HepG2 (cell line): Measurements from ENCODE around the gene SAYSD1. TPM values are rescaled to one million over a fixed set of nuclear protein-coding genes. Genes with fewer than 3 reads are reported as not detected.

Experiments used
- ATAC-seq: fragments of 200-7000 bp; cut with Tn5 transposase; 3 replicates; pipeline ENCODE4 v1.9.1; 2020; ENCODE audit warnings: mild to moderate bottlenecking, moderate library complexity
- BruUV-seq: library from RNA; stranded (reverse); fragments of 400-500 nt; replicated peaks from 2 replicates; lab custom pipeline; 2021; lab: Mats Ljungman, UMichigan
- CTCF ChIA-PET: fragments of 300-600 bp; formaldehyde crosslinking; extraction: SDS; loops from one replicate; lab custom pipeline; 2021; ENCODE audit warnings: low total read pairs, inconsistent platforms, low intra/inter-chr PET ratio; lab: Yijun Ruan, JAX
- POLR2A ChIA-PET: fragments of 350-600 bp; sonication (Branson Sonifier 250); formaldehyde crosslinking; loops from one replicate; lab custom pipeline; 2020; ENCODE audit warnings: antibody characterized with exemption, inconsistent platforms; lab: Yijun Ruan, JAX
- DNase-seq: peaks from one replicate; pipeline ENCODE4 v3.0.0-alpha.2; 2015; ENCODE audit warnings: low spot score
- FAIRE-seq: peaks from 3 replicates; lab custom pipeline; 2011; peaks lifted over from hg19 to GRCh38; lab: Jason Lieb, UNC
- H2AFZ ChIP-seq: one replicate; pipeline ENCODE4 v1.6.1; 2011; ENCODE audit warnings: low read length, inconsistent platforms
- H3K27ac ChIP-seq: fragments of 300-600 bp; 3 replicates; pipeline ENCODE4 v1.8.0; 2011; ENCODE audit warnings: mixed run types, mild to moderate bottlenecking, mixed read lengths, low read length, inconsistent platforms; ENCODE audit not compliant: insufficient read depth; ENCODE audit errors: extremely low read length
- H3K27me3 ChIP-seq, 2 experiments: fragments of 200-600 bp in 1 of 2; 2 replicates in 1 of 2; 3 replicates in 1 of 2; pipeline versions ENCODE4 v1.6.0 to v1.8.0; 2011; ENCODE audit warnings: low read length in 2 of 2, mild to moderate bottlenecking in 2 of 2, moderate library complexity in 2 of 2, inconsistent platforms in 1 of 2; ENCODE audit not compliant: insufficient read depth in 2 of 2, control insufficient read depth in 1 of 2
- H3K36me3 ChIP-seq, 2 experiments: fragments of 200-600 bp in 1 of 2; replicated peaks in 1 of 2; 2 replicates in 1 of 2; 3 replicates in 1 of 2; pipeline versions ENCODE4 v1.5.1 to v1.8.0; 2011; ENCODE audit warnings: low read length in 2 of 2, inconsistent platforms in 1 of 2; ENCODE audit not compliant: insufficient read depth in 2 of 2, control insufficient read depth in 1 of 2
- H3K4me1 ChIP-seq: 2 replicates; pipeline ENCODE4 v1.5.1; 2012; ENCODE audit warnings: low read length, inconsistent platforms; ENCODE audit not compliant: insufficient read depth
- H3K4me2 ChIP-seq: 2 replicates; pipeline ENCODE4 v1.6.0; 2011; ENCODE audit warnings: low read depth, low read length, inconsistent platforms
- H3K4me3 ChIP-seq, 3 experiments: fragments of 200-600 bp in 1 of 3; sonication (generic), shearing (Covaris generic) in 1 of 3; replicated peaks in 1 of 3; 2 replicates each; pipeline ENCODE4 v1.5.1; 2011 to 2016; ENCODE audit warnings: low read length in 3 of 3, inconsistent platforms in 2 of 3, low read depth in 2 of 3, mild to moderate bottlenecking in 2 of 3, control low read depth in 1 of 3, mixed read lengths in 1 of 3; ENCODE audit not compliant: insufficient read depth in 1 of 3
- H3K79me2 ChIP-seq: one replicate; pipeline ENCODE4 v1.6.1; 2011; ENCODE audit warnings: low read length, inconsistent platforms; ENCODE audit not compliant: insufficient read depth
- H3K9ac ChIP-seq: 2 replicates; pipeline ENCODE4 v1.6.0; 2011; ENCODE audit warnings: mild to moderate bottlenecking, low read depth, low read length, inconsistent platforms; ENCODE audit not compliant: insufficient read depth
- H3K9me3 ChIP-seq: 2 replicates; pipeline ENCODE4 v1.5.1; 2012; ENCODE audit warnings: mild to moderate bottlenecking, low read length
- H4K20me1 ChIP-seq: 2 replicates; pipeline ENCODE4 v1.6.0; 2011; ENCODE audit warnings: inconsistent platforms, mild to moderate bottlenecking, low read length, moderate library complexity; ENCODE audit not compliant: insufficient read depth
- DZIP1 ChIP-seq: sonication (generic); formaldehyde crosslinking; IDR thresholded peaks from 2 replicates; pipeline ENCODE4 v1.5.0; 2020; ENCODE audit warnings: mild to moderate bottlenecking, missing genetic modification reagents
- ELF1 ChIP-seq: sonication (generic); formaldehyde crosslinking; IDR thresholded peaks from 2 replicates; pipeline ENCODE4 v1.4.0; 2020; ENCODE audit warnings: missing genetic modification reagents
- FOXP4 ChIP-seq: sonication (generic); formaldehyde crosslinking; IDR thresholded peaks from 2 replicates; pipeline ENCODE4 v1.4.0; 2020; ENCODE audit warnings: missing genetic modification reagents
- IRF2 ChIP-seq: IDR thresholded peaks from 2 replicates; pipeline ENCODE4 v1.6.1; 2018; ENCODE audit warnings: missing genetic modification reagents, missing compliant biosample characterization
- TEAD3 ChIP-seq: optimal IDR thresholded peaks from 2 replicates; pipeline ENCODE3; 2016; ENCODE audit warnings: borderline replicate concordance
- TIGD3 ChIP-seq: sonication (generic); formaldehyde crosslinking; IDR thresholded peaks from 2 replicates; pipeline ENCODE4 v1.5.1; 2020; ENCODE audit warnings: mild to moderate bottlenecking, missing genetic modification reagents, borderline replicate concordance
- ZBTB34 ChIP-seq: sonication (generic); formaldehyde crosslinking; IDR thresholded peaks from 2 replicates; pipeline ENCODE4 v1.8.0; 2022; ENCODE audit warnings: mild to moderate bottlenecking, missing genetic modification reagents
- ZBTB39 ChIP-seq: sonication (generic); formaldehyde crosslinking; IDR thresholded peaks from 2 replicates; pipeline ENCODE4 v1.5.0; 2020; ENCODE audit warnings: missing genetic modification reagents
- ZFP90 ChIP-seq: sonication (generic); formaldehyde crosslinking; IDR thresholded peaks from 2 replicates; pipeline ENCODE4 v1.8.0; 2022; ENCODE audit warnings: missing genetic modification reagents, mild to moderate bottlenecking, inconsistent platforms, borderline replicate concordance
- ZNF431 ChIP-seq: sonication (generic); formaldehyde crosslinking; IDR thresholded peaks from 2 replicates; pipeline ENCODE4 v1.9.0; 2022; ENCODE audit warnings: missing genetic modification reagents, low read depth, mild to moderate bottlenecking, borderline replicate concordance
- ZNF709 ChIP-seq: sonication (generic); formaldehyde crosslinking; IDR thresholded peaks from 2 replicates; pipeline ENCODE4 v1.5.0; 2020; ENCODE audit warnings: mild to moderate bottlenecking, missing genetic modification reagents
- WGBS: methylation state at CpG from one replicate; pipeline ENCODE4 v1.1.6; 2017; ENCODE audit warnings: low lambda C conversion rate; 5-methylcytosine and 5-hydroxymethylcytosine counted together
- in situ Hi-C: cut with HindIII; loops from 2 replicates; pipeline ENCODE4 v1.10.0; 2017; ENCODE audit warnings: low pct_unique_long_range_greater_than_20kb; ENCODE audit not compliant: extremely low pct_ligation_motif_present
- intact Hi-C: fragments of 100-400 bp; cut with micrococcal nuclease; formaldehyde crosslinking; loops from one replicate; pipeline ENCODE4 v1.10.0; 2022; ENCODE audit not compliant: unreplicated experiment
- polyA plus RNA-seq, 8 experiments: library from polyadenylated mRNA; depleted of rRNA in 3 of 8; stranded (reverse) in 7 of 8; unstranded in 1 of 8; fragments of >200 nt; fragmentation: Illumina TruSeq in 4 of 8; extraction: Trizol in 4 of 8; gene quantifications; 2 replicates each; pipeline versions ENCODE4 v1.2.1 to v1.2.3, GENCODE V29; 2011 to 2016; ENCODE audit warnings: low read depth in 4 of 8, missing spikeins in 1 of 8, mixed read lengths in 1 of 8; ENCODE audit not compliant: insufficient read depth in 1 of 8
- total RNA-seq, 5 experiments: library from RNA; depleted of rRNA; stranded (reverse); fragments of >200 nt; fragmentation: Illumina TruSeq; extraction: Trizol; gene quantifications; 2 replicates each; pipeline ENCODE4 v1.2.3, GENCODE V29; 2016; ENCODE audit warnings: low read depth in 1 of 5

The SAYSD1 gene
- total and polyA plus RNA-seq, 2 of the 13 experiments (the other 11 are each of a cell fraction or from before 2014, with no cell fraction given), result 10.1 to 16.0 TPM

- TF ChIP-seq TIGD3 (CRISPR knock-in tag) (no peak), ZFP90 (CRISPR knock-in tag) (no peak), ELF1 (no peak), ZNF709 (no peak), ZNF431 (no peak)
Measured at GRCh38 chr6:39140556-39141167, 25.7 kb upstream of the SAYSD1 start (continued).

GRCh38 chr6:39137245-39137644 lies 22.3 kb upstream of the SAYSD1 start:
- no peaks in the 10 kb centered on the region for H3K4me1 ChIP-seq
- H3K4me2 ChIP-seq, result no peak overlapping the region
- H4K20me1 ChIP-seq, result no peaks in the 10 kb centered on the region
- H3K36me3 ChIP-seq, result no peaks in the 10 kb centered on the region
- peak; percentile 54 for DNase-seq
- H3K27ac ChIP-seq, result no peak overlapping the region
- intact Hi-C loops (no loop called here), in situ Hi-C loops (no loop called here)
- H3K4me3 ChIP-seq, result no peak overlapping the region
- no peak for FAIRE-seq
- H3K27me3 ChIP-seq, result no peaks in the 10 kb centered on the region
- ATAC-seq, result peak; percentile 72
- ChIA-PET CTCF (no interaction called here), POLR2A (interaction anchor here (1.0 kb wide), 1 partner anchor 23 kb away, joined by 4 read pairs; the partner anchor contains the start of gene SAYSD1)
- H3K9me3 ChIP-seq, result no peaks in the 10 kb centered on the region
- no peaks in the 10 kb centered on the region for H3K79me2 ChIP-seq
- no peak overlapping the region for H3K9ac ChIP-seq
- no TSS peak for BruUV-seq
- H2AFZ ChIP-seq, result no peak overlapping the region
- 0% methylated on average over 2 of the region's 2 CpGs for WGBS
- peak; percentile 20 for TF ChIP-seq TEAD3
- no peak for TF ChIP-seq ZBTB34
- no peak for TF ChIP-seq IRF2 (CRISPR knock-in tag)
- no peak for TF ChIP-seq DZIP1 (CRISPR knock-in tag)
- no peak for TF ChIP-seq FOXP4
- no peak for TF ChIP-seq ZBTB39
